ENCODE measurements around the gene ITPK1. TPM values are rescaled to one million over a fixed set of nuclear protein-coding genes. Genes with fewer than 3 reads are reported as not detected.

Gene ITPK1
- total RNA-seq, 3 donors from 2014 or later (not counting 1 experiment from before 2014, with no cell fraction given): 73.2 to 74.8 (median 74.4) TPM

DNA sequence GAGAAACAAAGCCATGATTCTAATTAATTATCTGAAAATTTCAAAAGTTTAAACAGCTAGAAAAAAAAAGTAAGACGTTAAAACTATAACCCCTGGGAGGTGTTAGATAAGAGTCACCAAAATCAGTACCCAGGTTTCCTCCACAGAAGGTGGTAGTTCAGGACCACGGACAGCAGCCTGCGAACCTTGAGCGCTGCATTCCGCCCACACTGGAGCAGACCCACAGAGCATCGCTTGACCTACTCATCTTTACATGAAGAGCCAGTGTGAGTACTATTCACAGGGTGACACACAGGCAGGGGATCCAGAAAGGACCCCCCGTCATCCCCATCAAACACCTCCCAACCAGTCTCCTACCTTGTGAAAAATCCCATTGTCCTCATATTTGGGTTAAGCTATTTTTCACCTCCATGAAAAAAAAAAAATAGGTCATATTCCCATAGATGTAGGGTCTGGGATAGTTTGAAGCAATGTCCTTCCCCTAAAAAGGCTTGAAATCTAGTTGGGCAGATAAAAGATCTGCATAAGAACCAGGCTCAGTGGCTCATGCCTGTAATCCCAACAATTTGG lies 201.6 kb downstream of the ITPK1 start:
- peak in 2 of 3 donors; percentile 38 to 50 for ATAC-seq
- no peak overlapping the region for H3K4me3 Mint-ChIP-seq
- no peak overlapping the region for H3K27ac ChIP-seq (ENCODE audit: low read length)
- no peaks in the 10 kb centered on the region for H3K36me3 ChIP-seq (ENCODE audit: control insufficient read depth, insufficient read depth, low read length)
- no peak overlapping the region for H3K4me3 ChIP-seq (ENCODE audit: low read length)
- no peaks in the 10 kb centered on the region for H3K4me1 ChIP-seq (ENCODE audit: control insufficient read depth, insufficient read depth, low read length)
- H3K27ac Mint-ChIP-seq: no peak overlapping the region
- H3K9me3 ChIP-seq (ENCODE audit: control insufficient read depth, insufficient read depth, low read length): no peaks in the 10 kb centered on the region
- H3K4me1 Mint-ChIP-seq: no peaks in the 10 kb centered on the region
- WGBS (ENCODE audit: insufficient coverage): 19% methylated on average over 7 of the region's 7 CpGs
- TF ChIP-seq, protein P1, sequence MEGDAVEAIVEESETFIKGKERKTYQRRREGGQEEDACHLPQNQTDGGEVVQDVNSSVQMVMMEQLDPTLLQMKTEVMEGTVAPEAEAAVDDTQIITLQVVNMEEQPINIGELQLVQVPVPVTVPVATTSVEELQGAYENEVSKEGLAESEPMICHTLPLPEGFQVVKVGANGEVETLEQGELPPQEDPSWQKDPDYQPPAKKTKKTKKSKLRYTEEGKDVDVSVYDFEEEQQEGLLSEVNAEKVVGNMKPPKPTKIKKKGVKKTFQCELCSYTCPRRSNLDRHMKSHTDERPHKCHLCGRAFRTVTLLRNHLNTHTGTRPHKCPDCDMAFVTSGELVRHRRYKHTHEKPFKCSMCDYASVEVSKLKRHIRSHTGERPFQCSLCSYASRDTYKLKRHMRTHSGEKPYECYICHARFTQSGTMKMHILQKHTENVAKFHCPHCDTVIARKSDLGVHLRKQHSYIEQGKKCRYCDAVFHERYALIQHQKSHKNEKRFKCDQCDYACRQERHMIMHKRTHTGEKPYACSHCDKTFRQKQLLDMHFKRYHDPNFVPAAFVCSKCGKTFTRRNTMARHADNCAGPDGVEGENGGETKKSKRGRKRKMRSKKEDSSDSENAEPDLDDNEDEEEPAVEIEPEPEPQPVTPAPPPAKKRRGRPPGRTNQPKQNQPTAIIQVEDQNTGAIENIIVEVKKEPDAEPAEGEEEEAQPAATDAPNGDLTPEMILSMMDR (IDR thresholded peaks at IDR 0.05): no peak
- DNase-seq: peak in 1 of 2 donors; percentile 59
- peaks cover 0 to 3% of the 10 kb centered on the region in 2 donors for H3K27me3 Mint-ChIP-seq (ENCODE audit: low read depth in 2 of 2)
- no peaks in the 10 kb centered on the region for H3K36me3 Mint-ChIP-seq
- H3K27me3 ChIP-seq (ENCODE audit: control insufficient read depth, insufficient read depth, low read length): no peaks in the 10 kb centered on the region
- intact Hi-C loops (cut with micrococcal nuclease): no loop called here
- no peaks in the 10 kb centered on the region for H3K9me3 Mint-ChIP-seq

DNA sequence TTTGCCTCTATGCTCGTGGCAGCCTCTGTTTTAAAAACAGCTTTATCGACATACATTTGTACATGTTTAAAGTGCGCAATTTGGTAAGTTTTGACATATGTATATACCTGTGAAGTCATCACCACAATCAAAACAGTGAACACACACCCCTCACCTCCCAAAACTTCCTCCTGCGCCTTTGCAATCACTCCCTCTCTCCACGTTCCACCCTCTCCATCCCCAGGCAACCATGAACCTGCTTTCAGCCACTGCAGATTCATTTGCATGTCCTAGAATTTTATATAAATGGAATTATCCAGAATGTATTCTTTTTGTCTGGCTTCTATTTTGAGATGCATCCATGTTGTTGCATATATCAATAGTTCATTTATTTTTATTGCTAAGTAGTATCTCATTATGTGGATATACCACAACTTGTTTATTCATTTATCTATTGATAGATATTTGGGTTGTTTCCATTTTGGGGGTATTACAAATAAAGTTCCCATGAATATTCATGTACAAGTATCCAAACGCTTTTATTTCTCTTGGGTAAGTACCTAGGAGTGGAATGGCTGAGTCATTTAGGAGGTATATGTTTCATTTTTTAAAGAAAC lies 208.3 kb downstream of the ITPK1 start:
- Histone ChIP-seq H3K27me3 (ENCODE audit: control insufficient read depth, insufficient read depth, low read length) (peaks cover 2% of the 10 kb centered on the region), H3K4me3 (ENCODE audit: low read length) (no peak overlapping the region), H3K27ac (ENCODE audit: low read length) (no peak overlapping the region), H3K36me3 (ENCODE audit: control insufficient read depth, insufficient read depth, low read length) (no peaks in the 10 kb centered on the region), H3K9me3 (ENCODE audit: control insufficient read depth, insufficient read depth, low read length) (no peaks in the 10 kb centered on the region), H3K4me1 (ENCODE audit: control insufficient read depth, insufficient read depth, low read length) (no peaks in the 10 kb centered on the region)
- peaks cover 15 to 16% of the 10 kb centered on the region in 2 donors for H3K27me3 Mint-ChIP-seq (ENCODE audit: low read depth in 2 of 2)
- H3K4me1 Mint-ChIP-seq: no peaks in the 10 kb centered on the region
- ATAC-seq (no peak), DNase-seq (no peak)
- intact Hi-C loops (cut with micrococcal nuclease): no loop called here
- no peak overlapping the region for H3K4me3 Mint-ChIP-seq
- H3K27ac Mint-ChIP-seq: no peak overlapping the region
- WGBS (ENCODE audit: insufficient coverage): 76% methylated on average over 4 of the region's 6 CpGs
- H3K36me3 Mint-ChIP-seq: no peaks in the 10 kb centered on the region
- TF ChIP-seq, protein P1 (IDR thresholded peaks at IDR 0.05): no peak
- no peaks in the 10 kb centered on the region for H3K9me3 Mint-ChIP-seq

DNA sequence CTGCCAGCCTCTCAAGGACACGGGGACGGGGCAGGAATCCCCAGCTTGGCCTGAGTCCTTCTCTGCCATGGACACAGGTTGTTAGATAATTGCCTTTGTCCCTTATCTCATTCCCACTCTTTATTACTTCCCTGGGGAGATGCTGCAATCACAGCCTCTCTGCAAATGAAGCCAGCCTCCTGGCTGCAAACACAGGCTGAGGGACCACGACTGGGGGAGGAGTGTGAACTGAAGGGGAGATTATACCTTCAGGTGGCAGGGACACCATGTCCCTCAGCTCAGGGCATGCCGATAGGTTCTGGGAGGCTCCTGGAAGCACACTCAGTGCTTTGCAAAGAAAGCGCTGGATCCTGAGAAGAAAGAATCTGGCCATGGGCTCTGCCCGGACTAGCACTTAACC lies 208.9 kb downstream of the ITPK1 start:
- Histone ChIP-seq H3K36me3 (ENCODE audit: control insufficient read depth, insufficient read depth, low read length) (no peaks in the 10 kb centered on the region), H3K27me3 (ENCODE audit: control insufficient read depth, insufficient read depth, low read length) (peaks cover 2% of the 10 kb centered on the region), H3K9me3 (ENCODE audit: control insufficient read depth, insufficient read depth, low read length) (no peaks in the 10 kb centered on the region), H3K4me3 (ENCODE audit: low read length) (no peak overlapping the region), H3K27ac (ENCODE audit: low read length) (no peak overlapping the region), H3K4me1 (ENCODE audit: control insufficient read depth, insufficient read depth, low read length) (no peaks in the 10 kb centered on the region)
- intact Hi-C loops (cut with micrococcal nuclease): no loop called here
- TF ChIP-seq, protein P1 (IDR thresholded peaks at IDR 0.05): no peak
- peaks cover 17 to 19% of the 10 kb centered on the region in 2 donors for H3K27me3 Mint-ChIP-seq (ENCODE audit: low read depth in 2 of 2)
- ATAC-seq (no peak), DNase-seq (no peak)
- WGBS (ENCODE audit: insufficient coverage): 55% methylated on average over 6 of the region's 6 CpGs
- H3K27ac Mint-ChIP-seq: no peak overlapping the region
- H3K4me1 Mint-ChIP-seq: no peaks in the 10 kb centered on the region
- H3K36me3 Mint-ChIP-seq: no peaks in the 10 kb centered on the region
- no peaks in the 10 kb centered on the region for H3K9me3 Mint-ChIP-seq
- no peak overlapping the region for H3K4me3 Mint-ChIP-seq

DNA sequence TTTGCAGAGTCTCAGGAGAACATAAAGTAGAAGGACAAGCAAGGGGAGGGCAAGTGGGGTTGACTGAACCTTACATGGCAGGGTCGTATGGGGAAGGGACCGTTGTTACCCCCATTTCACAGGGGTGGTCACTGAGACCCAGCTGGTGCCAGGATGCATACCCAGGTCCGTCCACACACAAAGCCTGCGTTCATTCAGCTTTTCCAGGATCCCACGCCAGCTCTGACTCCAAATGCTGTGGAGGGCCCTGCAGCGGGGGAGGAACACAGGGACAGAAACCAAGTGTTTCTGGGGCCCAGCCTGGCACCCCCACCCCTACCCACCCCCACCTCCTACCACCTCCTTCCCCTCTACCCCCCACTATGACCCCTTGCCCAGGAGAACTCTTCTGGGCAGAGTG lies 209.3 kb downstream of the ITPK1 start:
- Histone ChIP-seq H3K4me3 (ENCODE audit: low read length) (no peak overlapping the region), H3K36me3 (ENCODE audit: control insufficient read depth, insufficient read depth, low read length) (no peaks in the 10 kb centered on the region), H3K27me3 (ENCODE audit: control insufficient read depth, insufficient read depth, low read length) (peaks cover 2% of the 10 kb centered on the region), H3K27ac (ENCODE audit: low read length) (no peak overlapping the region), H3K9me3 (ENCODE audit: control insufficient read depth, insufficient read depth, low read length) (no peaks in the 10 kb centered on the region), H3K4me1 (ENCODE audit: control insufficient read depth, insufficient read depth, low read length) (no peaks in the 10 kb centered on the region)
- Mint-ChIP-seq H3K27me3 (ENCODE audit: low read depth in 2 of 2) (peaks cover 17 to 19% of the 10 kb centered on the region in 2 donors), H3K27ac (no peak overlapping the region), H3K9me3 (no peaks in the 10 kb centered on the region), H3K4me3 (no peak overlapping the region), H3K4me1 (no peaks in the 10 kb centered on the region), H3K36me3 (no peaks in the 10 kb centered on the region)
- TF ChIP-seq, protein P1 (IDR thresholded peaks at IDR 0.05): no peak
- ATAC-seq (no peak), DNase-seq (no peak)
- 83% methylated on average over 6 of the region's 6 CpGs for WGBS (ENCODE audit: insufficient coverage)
- intact Hi-C loops (cut with micrococcal nuclease): no loop called here
